Gastroesophageal sphincter (tissue), 3 donors: ENCODE measurements around the gene MATK.

Source experiments
- CTCF ChIP-seq, 4 experiments: fragments of 200-600 bp in 2 of 4; fragments of 450-650 bp in 2 of 4; sonication (generic) in 1 of 4; IDR thresholded peaks; one replicate each; pipeline ENCODE4 v1.5.1; 2017 to 2019; ENCODE audit warnings: antibody characterized with exemption in 4 of 4, mild to moderate bottlenecking in 2 of 4, moderate library complexity in 2 of 4
- POLR2AphosphoS5 ChIP-seq: sonication (generic); formaldehyde crosslinking; IDR thresholded peaks from one replicate; pipeline ENCODE4 v1.6.1; 2017; ENCODE audit warnings: antibody characterized with exemption

DNA sequence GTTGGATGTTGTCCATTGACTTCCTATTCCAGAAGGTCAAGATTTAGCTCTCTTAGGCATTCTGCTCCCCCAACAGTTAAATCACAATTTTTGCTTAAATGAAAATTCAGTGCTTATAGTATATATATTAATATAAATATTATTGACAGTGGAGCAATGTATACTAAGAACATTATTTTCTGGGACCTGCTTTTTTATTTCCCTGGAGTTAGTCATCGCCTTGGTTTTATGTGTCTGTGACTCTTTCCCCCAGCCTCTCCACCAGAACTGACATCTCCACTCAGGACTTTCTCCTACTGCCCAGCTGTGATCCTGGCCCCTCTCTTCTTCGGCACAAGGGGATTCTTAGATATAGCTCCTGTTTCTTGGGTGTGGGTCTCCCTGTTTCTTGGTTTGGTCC is 10.2 kb upstream of the MATK start:
- TF ChIP-seq CTCF (IDR thresholded peaks at IDR 0.05) = no peak
- TF ChIP-seq POLR2AphosphoS5 = no peak
